HUES6 (cell line): ENCODE results near the gene CARMIL1.
A peak's percentile ranks its signal among the peaks of the same experiment; 100 is the strongest.
"Not testable (repeated sequence)": the region's sequence is repeated elsewhere in the genome, so short reads cannot be mapped to it uniquely, and the experiment has no call there.

Experiments
- H3K27ac ChIP-seq: 2 replicates; pipeline ENCODE4 v1.7.0; 2013; ENCODE audit warnings: low read depth, mild to moderate bottlenecking, low read length, inconsistent platforms
- H3K27me3 ChIP-seq: 2 replicates; pipeline ENCODE4 v1.6.1; 2013; ENCODE audit warnings: low read length; ENCODE audit not compliant: control insufficient read depth, insufficient read depth
- H3K36me3 ChIP-seq: 2 replicates; pipeline ENCODE4 v1.6.1; 2013; ENCODE audit warnings: low read length; ENCODE audit not compliant: control insufficient read depth, insufficient read depth
- H3K4me1 ChIP-seq: 2 replicates; pipeline ENCODE4 v1.6.1; 2013; ENCODE audit warnings: low read length; ENCODE audit not compliant: control insufficient read depth, insufficient read depth
- H3K4me3 ChIP-seq: 2 replicates; pipeline ENCODE4 v1.5.1; 2013; ENCODE audit warnings: low read depth, low read length
- H3K9ac ChIP-seq: one replicate; pipeline ENCODE4 v1.6.1; 2013; ENCODE audit warnings: mild to moderate bottlenecking, low read length
- H3K9me3 ChIP-seq: 2 replicates; pipeline ENCODE4 v1.6.1; 2013; ENCODE audit warnings: low read depth, low read length; ENCODE audit not compliant: control insufficient read depth, insufficient read depth

Gene CARMIL1

GRCh38 chr6:25444521-25444920 is 165.3 kb downstream of the CARMIL1 start:
- Histone ChIP-seq H3K9me3 (peaks cover 10% of the 10 kb centered on the region), H3K4me1 (peaks cover 30% of the 10 kb centered on the region)
- H3K27me3 ChIP-seq, H3K9ac ChIP-seq, H3K4me3 ChIP-seq, H3K36me3 ChIP-seq, H3K27ac ChIP-seq: not testable (repeated sequence)

GRCh38 chr6:25446830-25447569 is 167.8 kb downstream of the CARMIL1 start:
- Histone ChIP-seq H3K4me3 (no peak overlapping the region), H3K9ac (no peak overlapping the region), H3K27me3 (no peaks in the 10 kb centered on the region), H3K4me1 (peaks cover 34% of the 10 kb centered on the region), H3K9me3 (peaks cover 10% of the 10 kb centered on the region), H3K27ac (no peak overlapping the region), H3K36me3 (peaks cover 5% of the 10 kb centered on the region; the same call in 1 of the 2 replicates)

DNA sequence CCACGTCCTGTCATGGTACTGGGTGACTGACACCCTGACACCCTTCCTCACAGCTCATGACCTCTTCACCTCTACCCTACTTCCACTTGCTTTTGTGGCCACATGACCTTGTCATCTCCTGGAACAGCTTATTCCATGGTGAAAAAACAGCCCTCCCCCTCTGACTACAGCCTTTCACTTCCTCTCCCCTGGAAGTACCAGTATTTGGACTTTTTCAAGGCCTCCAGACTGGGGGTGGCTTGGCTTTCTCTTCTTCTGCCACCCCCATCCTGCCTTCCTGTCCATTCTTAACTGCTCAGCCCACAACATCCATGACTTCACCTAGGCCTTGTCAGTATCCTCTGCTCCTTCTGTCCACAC is 168.4 kb downstream of the CARMIL1 start:
- H3K9ac ChIP-seq, result no peak overlapping the region
- no peak overlapping the region for H3K27ac ChIP-seq
- no peaks in the 10 kb centered on the region for H3K27me3 ChIP-seq
- H3K36me3 ChIP-seq, result peaks cover 5% of the 10 kb centered on the region; the same call in 1 of the 2 replicates
- H3K4me1 ChIP-seq, result peaks cover 30% of the 10 kb centered on the region
- H3K9me3 ChIP-seq, result peaks cover 10% of the 10 kb centered on the region
- no peak overlapping the region for H3K4me3 ChIP-seq

GRCh38 chr6:25448965-25449538 is 169.9 kb downstream of the CARMIL1 start:
- peaks cover 5% of the 10 kb centered on the region; the same call in 1 of the 2 replicates for H3K36me3 ChIP-seq
- no peaks in the 10 kb centered on the region for H3K27me3 ChIP-seq
- peaks cover 30% of the 10 kb centered on the region for H3K4me1 ChIP-seq
- peaks cover 10% of the 10 kb centered on the region for H3K9me3 ChIP-seq
- H3K9ac ChIP-seq, result no peak overlapping the region
- no peak overlapping the region for H3K4me3 ChIP-seq
- H3K27ac ChIP-seq, result peak overlapping the region; percentile 38; the same call in 1 of the 2 replicates

DNA sequence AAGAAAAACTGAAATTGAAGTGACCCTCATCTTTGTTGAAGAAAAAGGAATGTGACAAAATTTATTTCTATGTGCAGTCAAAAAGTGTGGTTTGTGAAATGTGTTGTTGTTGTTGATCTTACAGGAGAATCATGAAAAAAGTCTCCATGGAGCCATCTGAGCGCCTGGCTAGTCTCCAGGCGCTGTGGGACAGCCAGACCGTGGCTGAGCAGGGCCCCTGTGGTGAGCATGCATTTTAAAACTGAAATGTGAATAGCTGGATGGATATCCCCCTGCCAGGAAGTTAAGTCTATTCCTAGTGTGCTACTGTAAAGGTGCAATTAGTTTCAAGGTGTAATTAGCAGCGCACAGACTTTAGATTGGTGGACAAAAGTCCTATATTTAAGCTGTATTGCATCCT is 170.6 kb downstream of the CARMIL1 start:
- H3K4me3 ChIP-seq, result no peak overlapping the region
- peaks cover 30% of the 10 kb centered on the region for H3K4me1 ChIP-seq
- peaks cover 5% of the 10 kb centered on the region; the same call in 1 of the 2 replicates for H3K36me3 ChIP-seq
- H3K9me3 ChIP-seq, result peaks cover 10% of the 10 kb centered on the region
- no peak overlapping the region for H3K9ac ChIP-seq
- 0 out of 2 replicates have a peak overlapping the region, but pooled peaks have one; percentile 13 for H3K27ac ChIP-seq
- no peaks in the 10 kb centered on the region for H3K27me3 ChIP-seq

DNA sequence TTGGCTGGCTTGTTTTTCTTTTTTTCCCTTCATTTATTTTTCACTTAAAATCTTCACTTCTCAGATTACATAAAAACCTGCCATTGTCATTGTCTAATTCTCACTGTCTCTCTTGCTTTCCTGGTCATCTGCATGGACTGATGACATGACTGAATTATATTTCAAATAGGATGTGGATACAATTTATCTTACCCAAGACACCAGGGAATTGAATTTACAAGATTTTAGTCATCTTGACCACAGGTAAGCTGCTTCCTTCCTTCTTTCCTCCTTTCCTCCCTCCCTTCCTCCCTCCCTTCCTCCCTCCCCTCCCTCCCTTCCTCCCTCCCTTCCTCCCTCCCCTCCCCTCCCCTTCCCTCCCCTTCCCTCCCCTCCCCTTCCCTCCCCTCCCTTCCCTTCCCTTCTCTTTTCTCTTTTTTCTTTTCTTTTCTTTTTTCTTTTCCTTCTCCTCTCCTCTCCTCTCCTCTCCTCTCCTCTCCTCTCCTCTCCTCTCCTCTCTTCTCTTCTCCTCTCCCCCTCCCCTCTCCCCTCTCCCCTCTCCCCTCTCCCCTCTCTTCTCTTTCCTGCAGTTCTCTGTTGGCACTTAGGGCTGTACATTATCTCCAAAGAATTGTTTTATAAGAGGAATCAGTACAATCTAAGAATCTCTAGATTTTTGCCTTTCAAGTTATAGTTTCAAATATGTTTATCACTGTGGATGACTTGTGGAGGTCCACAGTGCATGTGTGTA is 171.5 kb downstream of the CARMIL1 start:
- no peak overlapping the region for H3K9ac ChIP-seq
- no peaks in the 10 kb centered on the region for H3K27me3 ChIP-seq
- peaks cover 8% of the 10 kb centered on the region for H3K9me3 ChIP-seq
- no peak overlapping the region for H3K4me3 ChIP-seq
- H3K27ac ChIP-seq, result 0 out of 2 replicates have a peak overlapping the region, but pooled peaks have one; percentile 13
- H3K36me3 ChIP-seq, result peaks cover 5% of the 10 kb centered on the region; the same call in 1 of the 2 replicates
- peaks cover 30% of the 10 kb centered on the region for H3K4me1 ChIP-seq

GRCh38 chr6:25452031-25452430 is 172.9 kb downstream of the CARMIL1 start:
- Histone ChIP-seq H3K27me3 (no peaks in the 10 kb centered on the region), H3K36me3 (no peaks in the 10 kb centered on the region), H3K4me1 (peaks cover 30% of the 10 kb centered on the region), H3K4me3 (no peak overlapping the region), H3K9ac (no peak overlapping the region), H3K9me3 (no peaks in the 10 kb centered on the region), H3K27ac (no peak overlapping the region)

DNA sequence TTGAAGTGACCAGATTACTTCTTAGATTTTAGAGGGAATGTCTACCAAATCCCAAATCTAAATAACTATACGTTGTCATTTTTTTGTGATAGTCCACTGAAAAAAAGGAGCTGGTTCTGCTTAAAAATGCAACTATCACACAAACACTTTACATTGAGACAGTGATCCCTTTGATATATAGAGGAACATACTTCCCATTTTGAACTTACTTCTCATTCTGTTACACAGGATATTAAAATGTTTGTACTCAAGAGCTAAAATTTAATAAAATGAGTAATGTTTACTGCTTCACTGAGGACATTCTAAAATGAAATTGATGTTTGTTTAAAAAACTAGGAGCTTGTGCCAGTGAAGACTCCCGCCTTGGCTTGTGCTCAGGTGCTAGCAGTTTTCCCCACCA is 174.1 kb downstream of the CARMIL1 start:
- H3K27ac ChIP-seq, result no peak overlapping the region
- no peaks in the 10 kb centered on the region for H3K9me3 ChIP-seq
- H3K36me3 ChIP-seq, result no peaks in the 10 kb centered on the region
- H3K4me1 ChIP-seq, result peaks cover 22% of the 10 kb centered on the region
- no peak overlapping the region for H3K4me3 ChIP-seq
- H3K27me3 ChIP-seq, result no peaks in the 10 kb centered on the region
- no peak overlapping the region for H3K9ac ChIP-seq

DNA sequence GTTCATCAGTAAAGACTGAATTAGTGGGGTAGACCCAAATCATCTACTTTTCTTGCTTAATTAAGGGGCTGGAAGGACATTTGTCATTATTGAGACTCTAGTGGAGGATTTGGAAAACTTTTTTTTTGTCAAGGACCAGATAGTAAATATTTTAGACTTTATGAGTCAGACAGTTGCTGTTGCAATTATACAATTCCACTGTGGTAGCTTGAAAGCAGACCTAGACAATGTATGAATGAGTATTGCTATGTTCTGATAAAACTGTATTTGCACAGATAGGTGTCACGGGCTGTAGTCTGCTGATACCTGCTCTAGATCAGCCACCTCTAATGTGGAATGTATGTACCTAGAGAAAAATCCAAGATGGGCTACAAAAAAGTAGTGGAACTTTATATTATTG is 175.0 kb downstream of the CARMIL1 start:
- H3K9ac ChIP-seq, result no peak overlapping the region
- H3K4me3 ChIP-seq, result no peak overlapping the region
- H3K27me3 ChIP-seq, result no peaks in the 10 kb centered on the region
- H3K36me3 ChIP-seq, result no peaks in the 10 kb centered on the region
- H3K27ac ChIP-seq, result no peak overlapping the region
- H3K4me1 ChIP-seq, result peaks cover 13% of the 10 kb centered on the region
- no peaks in the 10 kb centered on the region for H3K9me3 ChIP-seq

DNA sequence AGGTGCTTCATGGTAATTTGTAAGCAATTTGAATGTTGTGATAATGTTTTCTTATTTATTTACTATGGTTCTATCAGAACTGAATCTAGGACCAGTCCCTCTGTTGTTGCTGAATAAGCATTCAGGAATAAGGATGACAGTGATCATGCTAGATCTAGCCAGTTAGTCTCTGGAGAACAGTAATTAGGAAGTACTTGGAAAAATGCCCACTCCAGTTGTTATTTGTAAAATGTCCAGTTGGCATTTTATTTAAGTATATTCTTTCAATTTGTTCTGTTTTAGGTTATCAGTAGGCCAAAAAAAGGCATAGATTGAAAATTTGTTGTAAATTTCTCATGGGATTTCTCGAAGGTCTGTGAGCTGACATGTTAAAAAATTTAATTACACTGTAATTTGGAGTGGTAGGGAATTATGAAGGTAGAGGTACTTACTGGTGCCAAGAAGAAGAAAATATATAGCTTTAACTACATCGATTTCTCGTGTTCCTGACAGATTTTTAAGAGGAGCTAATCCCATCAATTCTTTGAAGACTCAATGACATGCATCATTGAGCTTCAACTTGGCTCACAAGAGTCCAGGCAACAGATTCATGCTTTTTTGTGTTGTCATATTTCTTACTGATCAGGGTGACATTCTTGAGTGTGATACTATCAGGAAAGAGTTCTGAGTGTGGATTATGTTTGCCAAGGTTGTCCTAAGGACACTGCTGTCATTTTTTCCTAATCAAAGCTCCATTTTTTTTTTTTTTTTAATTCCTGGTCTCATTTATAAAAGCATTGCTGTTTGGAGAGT is 177.3 kb downstream of the CARMIL1 start:
- Histone ChIP-seq H3K27me3 (no peaks in the 10 kb centered on the region), H3K27ac (no peak overlapping the region), H3K4me1 (peaks cover 6% of the 10 kb centered on the region; the same call in 1 of the 2 replicates), H3K9me3 (no peaks in the 10 kb centered on the region), H3K9ac (no peak overlapping the region), H3K36me3 (no peaks in the 10 kb centered on the region), H3K4me3 (no peak overlapping the region)
